Measurements from ENCODE around the gene DIRAS2. TPM values are rescaled to one million over a fixed set of nuclear protein-coding genes. Genes with fewer than 3 reads are reported as not detected.
"Not testable (repeated sequence)": the region's sequence is repeated elsewhere in the genome, so short reads cannot be mapped to it uniquely, and the experiment has no call there.

Gene DIRAS2
- total RNA-seq: 30.6 TPM

DNA sequence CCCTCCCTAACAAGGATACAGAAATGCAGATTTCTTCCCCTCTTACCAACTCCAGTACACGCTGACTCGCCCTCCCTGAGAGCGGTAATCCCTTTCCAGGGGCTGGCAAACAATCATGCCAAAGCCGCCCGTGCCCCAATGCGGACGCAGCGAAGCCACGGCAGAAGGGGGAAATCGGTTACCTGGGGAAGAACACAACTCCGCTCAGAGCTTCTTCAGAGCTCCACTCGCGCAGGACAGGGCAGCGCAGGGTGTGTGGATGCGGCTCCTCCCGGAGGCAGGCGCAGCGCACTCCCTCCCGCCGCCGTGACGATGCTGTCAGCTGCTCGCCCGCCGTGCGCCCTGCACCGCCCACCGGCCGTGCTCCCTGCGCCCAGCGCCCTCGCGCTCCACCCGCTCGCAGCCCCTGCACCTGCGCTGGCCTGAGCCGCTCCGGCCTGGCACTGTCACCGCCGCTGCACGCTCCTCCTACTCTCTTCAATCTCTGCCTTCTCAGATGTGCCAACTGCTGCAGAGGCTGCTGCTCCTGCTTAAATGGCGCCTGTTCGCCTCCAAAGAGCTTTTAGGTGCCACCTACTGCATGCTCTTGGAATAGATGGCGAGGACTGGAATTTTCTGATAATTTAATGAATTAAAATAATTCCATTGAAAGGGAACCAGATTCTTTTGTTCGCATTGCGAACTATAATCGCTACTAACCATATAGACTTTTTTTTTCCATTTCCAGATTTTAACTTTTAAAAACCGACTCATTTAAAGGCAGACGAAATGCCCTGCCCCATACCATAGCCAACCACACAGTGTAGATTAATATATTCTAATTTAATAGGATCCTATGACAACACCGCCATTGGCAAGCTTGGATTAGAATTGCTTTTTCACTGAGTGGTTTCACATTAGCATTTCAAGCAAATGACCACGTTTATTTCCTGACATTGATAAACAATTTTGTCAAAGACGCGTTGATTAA, at the start of gene DIRAS2:
TSS of gene DIRAS2 (minus strand) at position 255 of the 970 bp plus-strand sequence. CDS start 28,997 bp downstream, outside the sequence.
- peak; percentile 85 for DNase-seq

DNA sequence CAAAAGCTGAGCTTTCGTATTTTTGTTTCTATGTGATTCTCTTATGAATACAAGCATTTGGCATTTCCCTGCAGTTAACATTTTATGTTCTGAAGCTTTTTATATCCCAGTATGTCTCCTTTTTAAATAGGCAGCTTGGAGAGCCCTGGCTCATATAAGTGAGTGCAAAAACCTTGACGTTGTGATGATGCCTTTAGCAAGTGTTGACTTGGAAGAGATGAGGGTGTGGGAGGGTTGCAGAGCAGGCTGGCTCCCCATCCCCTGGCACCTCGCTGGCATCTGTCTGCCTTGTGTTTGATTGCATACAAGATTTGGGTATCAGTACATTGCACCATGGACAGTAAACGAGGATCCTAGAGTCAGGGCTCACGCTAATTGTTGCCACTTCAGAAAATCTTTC, 42.1 kb upstream of the DIRAS2 start:
- DNase-seq: peak; percentile 54

DNA sequence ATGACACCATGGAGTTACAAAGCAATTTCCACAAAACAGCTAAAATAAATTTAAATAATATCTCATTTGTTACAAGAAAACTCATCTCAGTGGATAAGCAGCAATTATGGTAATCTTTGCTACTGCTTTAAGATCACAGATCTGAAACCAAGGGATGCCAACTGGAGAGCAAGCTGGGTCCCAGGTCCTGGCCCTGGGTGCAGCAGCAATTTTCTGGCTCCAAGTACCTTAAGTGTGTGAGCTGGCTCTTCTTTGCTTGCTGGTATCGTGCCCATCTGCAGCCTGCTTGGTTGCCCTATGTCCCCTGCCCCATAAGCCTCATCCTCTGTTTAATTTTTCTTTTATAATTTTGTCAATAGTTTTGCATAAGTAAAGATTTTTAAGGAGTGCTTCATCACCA, 41.5 kb upstream of the DIRAS2 start:
- no peak for DNase-seq

- no peak for DNase-seq
Measured at GRCh38 chr9:90680534-90680933, 37.9 kb upstream of the DIRAS2 start.

DNA sequence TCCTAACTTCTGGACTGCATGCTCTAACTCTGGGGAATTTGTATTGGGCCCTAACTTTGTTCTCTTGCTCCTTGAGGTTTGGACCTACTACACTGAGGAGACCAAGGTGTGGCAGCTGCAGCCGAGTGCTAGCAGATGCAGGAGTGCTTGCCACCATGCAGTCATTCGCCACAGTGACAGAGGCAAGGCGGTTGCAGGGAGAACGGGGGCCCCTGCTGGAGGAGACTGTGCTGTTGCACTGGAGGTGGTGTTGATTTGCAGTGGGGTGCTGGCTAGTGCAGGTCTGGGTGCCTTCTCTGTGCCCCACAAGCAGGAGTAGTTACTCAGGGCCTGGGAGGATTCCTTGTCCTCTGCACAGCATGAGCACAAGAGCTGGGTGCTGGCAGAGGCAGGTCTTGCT, 22.4 kb upstream of the DIRAS2 start:
- no peak for DNase-seq

DNA sequence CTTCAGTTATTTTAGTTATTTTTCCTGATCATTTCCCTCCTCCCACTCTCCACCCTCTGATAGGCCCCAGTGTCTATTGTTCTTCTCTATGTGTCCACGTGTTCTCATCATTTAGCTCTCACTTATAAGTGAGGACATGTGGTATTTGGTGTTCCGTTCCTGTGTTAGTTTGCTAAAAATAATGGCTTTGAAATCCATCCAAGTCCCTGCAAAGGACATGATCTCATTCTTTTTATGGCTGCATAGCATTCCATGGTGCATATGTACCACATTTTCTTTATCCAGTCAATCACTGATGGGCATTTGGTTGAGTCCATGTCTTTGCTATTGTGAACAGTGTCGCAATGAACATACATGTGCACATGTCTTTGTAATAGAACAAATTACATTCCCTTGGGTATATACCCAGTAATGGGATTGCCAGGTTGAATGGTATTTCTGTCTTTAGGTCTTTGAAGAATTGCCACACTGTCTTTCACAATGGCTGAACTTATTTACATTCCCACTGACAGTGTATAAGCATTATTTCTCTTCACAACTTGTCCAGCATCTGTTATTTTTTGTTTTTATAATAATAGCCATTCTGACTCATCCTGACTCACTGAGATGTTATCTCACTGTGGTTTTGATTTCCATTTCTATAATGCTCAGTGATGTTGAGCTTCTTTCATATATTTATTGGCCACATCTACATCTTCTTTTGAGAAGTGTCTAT, 17.2 kb upstream of the DIRAS2 start:
- DNase-seq: no peak

- DNase-seq: no peak
Measured at GRCh38 chr9:90658783-90659182, 16.2 kb upstream of the DIRAS2 start.

DNA sequence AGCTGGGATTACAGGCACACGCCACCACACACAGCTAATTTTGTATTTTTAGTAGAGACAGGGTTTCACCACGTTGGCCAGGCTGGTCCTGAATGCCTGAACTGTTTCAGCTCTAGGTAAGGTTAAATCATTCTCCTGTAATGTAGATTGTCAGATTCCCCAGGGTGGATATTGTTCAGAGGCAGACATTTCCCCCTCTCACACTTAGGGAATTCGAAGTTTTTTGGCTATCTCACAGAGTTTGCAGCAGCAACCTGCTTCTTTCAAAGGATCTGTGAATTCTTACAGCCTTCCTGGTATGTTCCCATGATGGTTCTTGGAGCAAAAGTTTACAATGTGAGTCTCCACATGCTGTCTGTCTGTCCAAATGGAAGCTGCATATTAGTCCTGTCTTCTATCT, 15.6 kb upstream of the DIRAS2 start:
- no peak for DNase-seq

- not testable (repeated sequence) for DNase-seq
Measured at GRCh38 chr9:90656876-90657275, 14.3 kb upstream of the DIRAS2 start.

- DNase-seq: no peak
Measured at GRCh38 chr9:90651246-90651645, 8.6 kb upstream of the DIRAS2 start.

- DNase-seq: no peak
Measured at GRCh38 chr9:90647843-90648242, 5.2 kb upstream of the DIRAS2 start.

- no peak for DNase-seq
Measured at GRCh38 chr9:90645721-90646120, 3.1 kb upstream of the DIRAS2 start.

DNA sequence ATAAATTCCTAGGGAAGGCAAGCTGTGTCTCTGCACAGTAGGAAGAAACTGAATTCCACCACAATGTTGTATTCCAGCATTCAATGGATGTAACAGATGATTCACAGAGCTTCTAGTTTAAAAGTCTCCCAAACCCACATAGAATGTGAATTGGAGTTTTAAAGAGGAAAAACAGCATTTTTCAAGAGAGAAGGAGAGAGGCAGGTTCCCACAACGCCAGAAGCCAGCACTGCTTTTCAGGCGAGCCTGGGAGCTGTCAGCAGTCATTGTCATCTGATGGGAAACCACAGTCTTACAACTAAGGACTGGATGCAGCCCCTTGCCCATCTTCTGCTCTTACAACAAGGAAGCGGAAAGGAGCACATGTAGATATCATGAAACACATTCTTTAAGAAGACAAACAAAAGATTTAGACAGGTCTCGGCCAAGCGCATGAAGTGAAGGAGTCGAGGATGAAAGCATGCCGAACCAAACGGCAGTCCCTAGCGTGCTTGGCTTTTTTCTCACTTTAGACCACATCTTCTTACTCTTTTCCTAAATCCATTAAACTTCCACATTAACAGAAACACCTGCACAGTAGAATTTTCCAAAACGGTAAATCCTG, 638 bp downstream of the DIRAS2 start:
- peak; percentile 5 for DNase-seq

DNA sequence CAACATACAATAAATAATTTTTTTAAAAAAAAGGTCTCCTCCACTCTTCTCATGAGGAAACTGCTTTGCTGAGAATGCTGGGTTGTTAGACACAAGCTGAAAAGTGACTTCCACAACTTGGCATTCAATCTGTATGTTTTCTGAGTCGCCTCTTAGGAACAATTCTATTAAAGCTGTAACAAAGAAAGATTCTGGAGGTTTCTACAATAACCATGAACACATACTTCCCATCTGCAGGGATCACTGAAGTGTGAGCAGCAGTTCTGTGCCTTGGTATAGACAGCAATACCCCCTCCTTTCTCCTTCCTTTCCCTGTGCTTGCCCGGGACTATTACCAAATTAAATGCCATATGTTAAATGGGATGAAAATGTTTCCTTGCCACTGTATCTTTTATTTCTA, 1.5 kb downstream of the DIRAS2 start:
- DNase-seq: no peak

DNA sequence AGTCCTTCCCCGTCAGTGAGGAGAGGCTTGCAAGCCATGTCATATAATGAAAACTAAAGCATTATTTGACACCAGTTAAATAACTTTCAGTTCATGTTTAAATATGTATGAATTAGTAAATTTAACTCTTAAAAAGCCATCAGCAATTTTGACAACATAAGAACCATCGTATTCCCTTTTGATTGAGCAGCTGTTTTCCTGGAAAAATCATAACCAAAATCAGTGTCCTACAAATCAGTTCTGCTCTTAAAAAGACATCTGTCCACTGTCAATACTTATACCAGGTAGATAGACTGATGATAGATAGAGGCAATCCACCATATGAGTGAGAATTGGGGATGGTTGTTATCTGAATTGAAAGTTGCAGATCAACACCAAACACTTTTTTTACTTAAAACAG, 2.3 kb downstream of the DIRAS2 start:
- DNase-seq: no peak

- no peak for DNase-seq
Measured at GRCh38 chr9:90637626-90638025, 5.0 kb downstream of the DIRAS2 start.

DNA sequence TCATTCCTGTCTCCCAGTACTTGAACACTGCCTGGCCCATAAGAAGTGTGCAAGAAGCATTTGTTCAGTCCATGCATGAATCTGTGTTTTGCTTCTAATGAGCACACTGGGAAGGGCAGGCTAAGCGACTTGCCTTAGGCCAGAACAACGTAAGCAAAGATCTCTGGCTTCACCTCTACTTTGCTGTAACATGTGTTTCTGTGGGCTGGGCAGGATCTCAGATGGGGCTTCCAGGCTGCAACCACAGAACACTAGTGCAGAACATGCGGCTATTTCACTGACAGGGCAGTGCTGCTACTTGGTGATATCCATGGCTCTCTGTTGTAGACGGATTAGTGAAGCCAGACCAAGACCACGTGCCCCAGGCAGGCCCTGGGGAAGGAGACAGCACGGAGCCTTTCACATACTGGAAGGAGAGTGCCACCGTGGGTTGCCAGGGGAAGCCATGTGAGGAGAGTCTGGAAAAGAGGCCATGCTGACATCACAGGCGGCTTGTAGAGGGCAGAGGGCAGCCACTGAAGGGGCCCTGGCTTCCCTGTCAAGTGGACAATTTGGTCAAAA, 9.9 kb downstream of the DIRAS2 start:
- no peak for DNase-seq

- no peak for DNase-seq
Measured at GRCh38 chr9:90631964-90632363, 10.7 kb downstream of the DIRAS2 start.

- DNase-seq: no peak
Measured at GRCh38 chr9:90629991-90630390, 12.6 kb downstream of the DIRAS2 start.

GRCh38 chr9:90629354-90629753, 13.3 kb downstream of the DIRAS2 start:
- DNase-seq: no peak

- DNase-seq: peak; percentile 22
Measured at GRCh38 chr9:90616806-90617205, 25.8 kb downstream of the DIRAS2 start.

- DNase-seq: no peak
Measured at GRCh38 chr9:90613502-90613901, 29.1 kb downstream of the DIRAS2 start.

DNA sequence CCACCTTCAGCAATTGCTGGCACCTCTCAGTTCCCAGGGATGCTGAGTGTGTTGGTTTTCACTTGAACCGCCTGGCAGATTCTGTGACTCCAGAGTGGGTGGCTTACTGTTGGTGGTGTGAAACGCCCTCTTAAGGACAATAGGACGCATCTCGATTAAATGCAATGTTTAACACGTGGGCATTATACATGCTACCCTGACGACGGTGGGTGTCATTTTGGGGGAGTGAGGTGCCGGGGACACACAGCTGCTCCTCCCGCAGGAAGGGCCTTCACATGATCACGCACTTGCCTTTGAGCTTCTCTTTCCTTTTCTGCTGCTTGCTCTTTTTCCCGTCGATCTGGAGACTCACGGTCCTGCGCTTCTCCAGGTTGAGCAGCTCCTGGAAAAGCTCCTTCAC, 29.7 kb downstream of the DIRAS2 start:
- DNase-seq: peak; percentile 14

Measured in occipital lobe (tissue), 2 donors.